ENCODE results near the gene SH3RF1.

The SH3RF1 gene

GRCh38 chr4:169139021-169139420 is 131.7 kb downstream of the SH3RF1 start:
- DNase-seq (ENCODE audit: low read depth in 3 of 3, low spot score in 1 of 3): no peak

GRCh38 chr4:169137558-169137920 is 133.2 kb downstream of the SH3RF1 start:
- DNase-seq (ENCODE audit: low read depth in 3 of 3, low spot score in 1 of 3): no peak

DNA sequence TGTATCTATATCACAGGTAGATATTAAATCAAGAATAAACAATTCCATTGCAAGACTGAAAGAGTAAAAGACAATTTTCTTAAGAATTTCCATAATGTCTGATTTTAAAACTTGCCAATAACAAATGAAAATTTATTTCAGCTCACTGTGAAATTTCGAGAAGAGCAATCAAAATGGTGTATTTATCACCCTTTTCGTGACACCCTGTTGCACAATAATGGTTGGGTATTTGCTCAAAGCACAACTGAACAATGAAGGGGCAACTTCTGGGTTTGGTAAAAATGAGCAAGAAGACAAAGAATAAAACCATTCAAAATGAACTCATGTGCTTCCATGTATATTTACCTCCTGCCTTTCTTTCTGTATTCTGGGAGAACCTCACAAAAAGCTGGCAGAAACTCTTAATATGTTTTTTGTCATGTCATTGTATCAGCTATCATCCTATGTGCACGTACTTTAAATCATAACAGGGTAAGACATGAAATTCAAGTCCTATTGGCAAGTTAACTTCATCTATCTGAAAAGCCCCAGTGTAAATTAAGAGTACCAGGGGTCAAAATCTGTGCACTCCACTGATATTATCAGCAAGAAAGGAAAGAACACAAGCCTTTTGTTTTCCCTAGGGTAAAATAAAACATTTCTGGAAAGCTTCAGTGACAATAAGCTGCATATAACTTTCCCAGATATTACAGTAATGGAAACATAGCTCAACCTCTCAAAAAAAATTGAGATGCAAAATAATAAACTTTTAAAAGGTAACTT is 133.8 kb downstream of the SH3RF1 start:
- no peak for DNase-seq (ENCODE audit: low read depth in 3 of 3, low spot score in 1 of 3)

DNA sequence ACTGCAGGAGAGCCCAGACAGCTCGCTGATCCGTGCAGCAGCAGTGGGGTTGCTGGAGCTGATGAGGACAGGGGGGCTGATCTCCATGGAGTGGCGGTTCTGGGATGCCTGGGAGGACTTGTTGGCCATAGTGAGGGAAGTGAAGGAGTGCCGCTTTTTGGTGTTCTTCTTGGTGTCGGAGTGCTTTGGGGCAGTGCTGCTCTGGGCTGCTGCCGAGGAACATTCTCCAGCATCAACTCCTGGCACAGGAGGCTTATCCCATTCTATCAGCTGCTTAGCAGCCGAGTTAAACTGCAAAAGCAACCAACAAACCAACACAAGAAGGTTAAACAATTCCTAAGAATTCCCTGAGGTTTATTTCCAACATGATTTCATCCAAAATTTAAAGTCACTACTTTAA is 134.4 kb downstream of the SH3RF1 start:
- no peak for DNase-seq (ENCODE audit: low read depth in 3 of 3, low spot score in 1 of 3)

- no peak for DNase-seq (ENCODE audit: low read depth in 3 of 3, low spot score in 1 of 3)
These were observed 135.0 kb downstream of the SH3RF1 start for GRCh38 chr4:169135776-169136175.

DNA sequence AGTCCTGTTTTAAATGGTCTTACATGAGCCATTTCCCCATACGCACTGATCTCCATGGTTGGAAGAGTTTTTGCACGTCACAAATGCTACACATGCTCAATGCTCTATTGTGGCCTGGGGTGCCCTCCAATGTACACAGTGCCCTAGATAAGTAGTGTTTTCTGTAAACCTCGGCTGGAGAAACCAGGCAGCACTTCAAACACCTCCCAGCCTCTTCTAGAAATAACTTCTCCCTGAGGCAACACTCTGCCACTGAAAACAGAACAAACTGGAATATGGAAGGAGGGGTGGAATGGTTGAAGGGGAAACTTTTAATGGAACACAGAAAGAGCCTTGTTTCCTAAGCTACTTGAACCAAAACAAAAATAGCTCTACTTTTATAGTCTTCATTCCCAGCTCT is 136.8 kb downstream of the SH3RF1 start:
- no peak for DNase-seq (ENCODE audit: low read depth in 3 of 3, low spot score in 1 of 3)

GRCh38 chr4:169132561-169133305 is 138.0 kb downstream of the SH3RF1 start:
- DNase-seq (ENCODE audit: low read depth in 3 of 3, low spot score in 1 of 3): no peak

GRCh38 chr4:169131556-169132208 is 139.1 kb downstream of the SH3RF1 start:
- no peak for DNase-seq (ENCODE audit: low read depth in 3 of 3, low spot score in 1 of 3)

DNA sequence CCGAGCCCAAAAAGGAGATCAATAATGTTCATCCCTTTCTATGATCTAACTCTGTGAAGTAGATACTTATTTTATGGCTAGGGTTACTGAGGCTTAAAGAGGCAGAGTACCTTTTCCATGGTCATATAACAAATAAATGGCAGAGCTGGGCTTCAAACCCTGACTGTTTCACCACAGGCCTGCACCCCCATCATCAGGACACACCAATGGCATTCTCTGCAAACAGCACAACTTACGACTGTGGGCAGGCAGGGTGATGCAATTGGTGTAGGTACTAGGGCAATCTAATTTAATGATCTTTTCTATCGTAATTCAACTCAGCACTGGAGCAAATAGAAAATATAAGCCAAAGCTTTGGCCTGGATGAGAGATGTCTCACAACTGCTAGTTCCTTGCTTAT is 141.9 kb downstream of the SH3RF1 start:
- no peak for DNase-seq (ENCODE audit: low read depth in 3 of 3, low spot score in 1 of 3)

GRCh38 chr4:169127314-169127713 is 143.4 kb downstream of the SH3RF1 start:
- no peak for DNase-seq (ENCODE audit: low read depth in 3 of 3, low spot score in 1 of 3)

DNA sequence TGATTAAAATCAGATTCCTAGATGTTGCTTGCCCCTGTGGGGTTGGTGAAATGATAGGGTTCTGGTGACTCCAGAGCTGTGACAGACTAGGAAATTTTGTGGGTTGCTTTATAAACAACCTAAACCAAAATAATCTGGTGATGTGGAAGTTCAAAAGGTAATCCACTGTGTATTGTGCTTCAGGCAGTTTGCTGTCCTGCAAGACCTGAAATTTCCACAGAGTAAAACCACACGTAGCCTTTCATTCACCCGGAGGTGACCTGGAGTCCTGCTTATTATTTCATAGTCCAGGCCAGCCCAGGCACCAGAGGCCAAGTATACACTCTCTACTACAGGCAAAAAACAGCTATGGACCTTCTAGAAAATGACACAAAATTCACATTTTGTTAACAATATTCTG is 146.1 kb downstream of the SH3RF1 start:
- DNase-seq (ENCODE audit: low read depth in 3 of 3, low spot score in 1 of 3): no peak

DNA sequence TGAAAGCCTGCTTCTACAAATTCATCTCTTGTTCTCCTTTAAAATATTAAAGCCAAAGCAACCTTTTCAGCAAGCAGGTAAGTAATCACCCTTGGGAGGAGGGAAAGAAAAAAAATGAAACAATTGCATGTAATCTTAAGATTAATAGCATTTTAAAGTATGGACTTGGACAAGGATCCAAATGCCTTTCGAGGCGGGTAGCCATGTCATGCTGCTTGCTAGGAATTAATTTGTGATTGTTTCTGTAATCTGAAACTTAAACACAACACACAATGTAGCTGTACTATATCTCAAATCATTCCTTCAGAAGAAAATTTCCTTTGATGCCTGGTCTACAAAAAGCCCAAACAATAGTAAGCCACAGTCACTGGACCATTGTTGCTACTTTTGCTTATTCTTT is 148.3 kb downstream of the SH3RF1 start:
- no peak for DNase-seq (ENCODE audit: low read depth in 3 of 3, low spot score in 1 of 3)

DNA sequence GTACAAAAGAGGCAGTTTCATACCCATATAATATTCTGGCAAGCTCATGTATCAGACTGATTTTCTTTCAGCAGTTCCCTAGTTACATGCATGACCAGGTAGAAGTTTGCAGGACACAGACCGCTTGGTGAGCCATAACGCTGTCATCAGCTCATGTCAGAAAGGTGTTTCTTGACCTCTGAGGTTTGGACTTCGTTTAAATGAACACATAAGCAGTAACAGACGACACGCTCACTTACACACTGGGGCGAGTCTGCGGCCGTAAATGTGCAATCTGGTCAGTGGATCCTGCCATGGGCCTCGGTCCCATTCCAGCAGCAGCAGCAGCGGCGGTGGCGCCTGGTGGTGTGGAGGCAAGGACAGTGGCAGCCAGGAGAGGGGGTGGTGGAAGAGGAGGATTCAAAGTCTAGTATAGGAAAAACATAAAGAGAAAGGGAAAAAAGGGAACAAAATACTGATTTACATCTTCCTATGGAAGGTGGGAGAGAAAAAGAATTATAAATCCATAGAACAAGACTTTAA is 148.8 kb downstream of the SH3RF1 start:
- no peak for DNase-seq (ENCODE audit: low read depth in 3 of 3, low spot score in 1 of 3)

DNA sequence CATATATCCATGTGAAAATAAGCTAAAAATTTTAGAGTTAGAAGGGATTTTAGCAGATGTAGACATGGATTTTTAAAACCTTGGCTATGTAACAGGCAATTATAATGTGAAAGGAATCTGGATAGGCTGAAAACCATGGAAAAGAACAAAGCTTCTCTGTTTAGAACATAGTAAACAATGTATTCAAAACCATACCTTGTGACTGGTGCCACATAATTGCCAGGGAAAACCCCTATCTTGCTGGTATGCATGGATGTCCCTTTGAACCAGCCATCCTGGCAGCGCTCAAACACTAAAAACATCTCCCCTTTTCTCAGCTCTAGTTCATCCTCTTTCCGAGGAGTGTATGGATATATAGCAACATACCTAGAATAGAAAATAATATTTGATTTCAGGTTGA is 150.1 kb downstream of the SH3RF1 start:
- no peak for DNase-seq (ENCODE audit: low read depth in 3 of 3, low spot score in 1 of 3)

GRCh38 chr4:169119536-169119935 is 151.2 kb downstream of the SH3RF1 start:
- DNase-seq (ENCODE audit: low read depth in 3 of 3, low spot score in 1 of 3): no peak

- no peak for DNase-seq (ENCODE audit: low read depth in 3 of 3, low spot score in 1 of 3)
These were observed 153.1 kb downstream of the SH3RF1 start for GRCh38 chr4:169117591-169118081.

DNA sequence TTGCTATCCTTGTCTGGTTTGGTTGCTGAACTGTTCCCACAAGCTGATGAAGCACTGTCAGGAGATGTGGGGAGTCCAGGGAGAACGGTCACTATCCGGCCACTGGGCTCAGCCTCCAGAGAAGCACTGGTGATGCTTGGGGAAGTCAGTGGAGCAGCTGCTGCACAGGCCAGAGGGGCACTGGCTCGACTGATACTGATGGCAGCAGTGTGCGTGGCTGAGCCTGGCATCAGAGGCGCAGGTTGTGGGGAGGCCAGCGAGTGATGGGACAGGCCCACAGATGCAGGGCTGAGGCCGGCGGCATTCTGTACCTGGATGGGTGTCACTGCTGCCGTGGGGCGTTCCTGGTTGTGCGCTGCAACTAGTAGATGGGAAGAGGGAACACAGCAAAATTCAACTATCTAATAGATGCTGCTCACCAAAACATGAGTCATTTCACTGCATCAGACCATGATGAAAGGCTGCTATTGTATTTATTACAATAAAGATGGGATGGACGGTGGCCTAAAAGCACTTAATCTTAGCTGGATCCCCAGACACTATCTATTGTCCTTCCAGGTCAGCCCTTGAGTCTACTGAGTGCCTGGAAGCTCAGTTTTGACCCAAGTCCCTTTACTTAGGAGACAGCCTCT is 154.4 kb downstream of the SH3RF1 start:
- no peak for DNase-seq (ENCODE audit: low read depth in 3 of 3, low spot score in 1 of 3)

- DNase-seq (ENCODE audit: low read depth in 3 of 3, low spot score in 1 of 3): no peak
These were observed 154.9 kb downstream of the SH3RF1 start for GRCh38 chr4:169115897-169116254.

- DNase-seq (ENCODE audit: low read depth in 3 of 3, low spot score in 1 of 3): no peak
These were observed 155.4 kb downstream of the SH3RF1 start for GRCh38 chr4:169115144-169115896.

DNA sequence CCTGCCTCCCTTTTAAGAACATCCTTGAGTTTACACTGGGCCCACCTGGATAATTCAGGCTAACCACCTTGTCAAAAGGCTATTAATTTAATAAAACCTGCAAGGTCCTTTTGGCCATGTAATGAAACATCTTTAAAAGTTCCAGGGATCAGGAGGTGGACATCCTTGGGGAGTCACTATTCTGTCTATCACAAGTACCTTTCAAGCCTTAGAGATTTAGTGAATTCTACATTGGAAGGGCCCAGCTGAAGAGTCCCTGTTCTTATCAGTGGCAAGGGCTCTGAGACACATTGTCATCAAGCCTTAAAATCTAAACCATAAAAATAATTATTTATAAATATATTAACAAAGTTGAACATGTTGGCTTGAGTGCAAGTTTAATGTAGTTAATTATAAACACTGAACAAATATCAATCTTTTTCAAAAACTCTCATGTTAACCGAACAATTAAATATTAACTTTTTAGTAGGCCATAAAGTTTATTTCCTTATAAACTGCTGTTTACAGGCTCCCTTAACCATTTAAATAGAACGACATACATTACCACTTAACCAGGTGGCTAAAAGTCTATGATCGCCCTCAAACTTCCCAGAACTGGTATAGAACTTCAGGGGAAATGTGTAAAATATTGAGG is 156.3 kb downstream of the SH3RF1 start:
- DNase-seq (ENCODE audit: low read depth in 3 of 3, low spot score in 1 of 3): no peak

Data from stimulated activated CD4-positive, alpha-beta T cell treated with anti-CD3 and anti-CD28 coated beads, TNF-alpha, amount 100 ng/mL, for 1 hour (primary cell).